B cell (primary cell): Measurements from ENCODE around the gene MED13.

Experiments
- EZH2 ChIP-seq: IDR thresholded peaks from 2 replicates; pipeline ENCODE4 v1.6.1; 2012; ENCODE audit warnings: borderline replicate concordance, low read depth, mild to moderate bottlenecking, moderate library complexity, low read length; ENCODE audit not compliant: insufficient read depth, poor library complexity, severe bottlenecking
- TF ChIP-seq, protein P1 (sequence below): fragments of 200-600 bp; IDR thresholded peaks from one replicate; pipeline ENCODE4 v1.8.0; 2022; ENCODE audit warnings: antibody characterized with exemption, mild to moderate bottlenecking

DNA sequence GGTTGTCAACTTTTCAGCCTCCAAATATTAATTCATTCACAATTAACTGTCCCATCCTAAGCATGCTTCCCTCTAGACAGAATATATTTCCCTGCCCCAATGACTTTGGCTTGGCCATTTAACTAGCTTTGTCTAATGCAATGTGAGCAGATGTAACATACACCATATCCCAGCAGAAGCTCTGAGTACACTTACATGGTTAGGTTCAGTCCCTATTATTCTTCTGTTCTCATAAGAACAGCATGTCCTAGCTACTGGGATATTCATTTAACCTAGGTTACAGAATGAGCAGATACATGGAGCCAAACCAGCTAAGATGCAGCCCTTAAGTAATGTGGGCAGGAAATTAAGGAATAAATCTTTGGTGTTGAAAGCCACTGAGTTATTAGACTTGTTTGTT, 31.8 kb downstream of the MED13 start:
- TF ChIP-seq, protein P1, sequence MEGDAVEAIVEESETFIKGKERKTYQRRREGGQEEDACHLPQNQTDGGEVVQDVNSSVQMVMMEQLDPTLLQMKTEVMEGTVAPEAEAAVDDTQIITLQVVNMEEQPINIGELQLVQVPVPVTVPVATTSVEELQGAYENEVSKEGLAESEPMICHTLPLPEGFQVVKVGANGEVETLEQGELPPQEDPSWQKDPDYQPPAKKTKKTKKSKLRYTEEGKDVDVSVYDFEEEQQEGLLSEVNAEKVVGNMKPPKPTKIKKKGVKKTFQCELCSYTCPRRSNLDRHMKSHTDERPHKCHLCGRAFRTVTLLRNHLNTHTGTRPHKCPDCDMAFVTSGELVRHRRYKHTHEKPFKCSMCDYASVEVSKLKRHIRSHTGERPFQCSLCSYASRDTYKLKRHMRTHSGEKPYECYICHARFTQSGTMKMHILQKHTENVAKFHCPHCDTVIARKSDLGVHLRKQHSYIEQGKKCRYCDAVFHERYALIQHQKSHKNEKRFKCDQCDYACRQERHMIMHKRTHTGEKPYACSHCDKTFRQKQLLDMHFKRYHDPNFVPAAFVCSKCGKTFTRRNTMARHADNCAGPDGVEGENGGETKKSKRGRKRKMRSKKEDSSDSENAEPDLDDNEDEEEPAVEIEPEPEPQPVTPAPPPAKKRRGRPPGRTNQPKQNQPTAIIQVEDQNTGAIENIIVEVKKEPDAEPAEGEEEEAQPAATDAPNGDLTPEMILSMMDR: no peak
- no peak for TF ChIP-seq EZH2
